GM13977 (cell line): ENCODE measurements around the gene CHST3.
A peak's percentile ranks its signal among the peaks of the same experiment; 100 is the strongest.
"Not testable (repeated sequence)": the region's sequence is repeated elsewhere in the genome, so short reads cannot be mapped to it uniquely, and the experiment has no call there.

Experiments
- DNase-seq: peaks from one replicate; pipeline ENCODE4 v3.0.0; 2012; ENCODE audit warnings: low spot score
- in situ Hi-C: fragments of 300-500 bp; cut with MboI; formaldehyde crosslinking; loops from one replicate; pipeline ENCODE4 v1.12.0; 2022; ENCODE audit warnings: low sequenced_read_pairs, low pct_unique_long_range_greater_than_20kb, mixed read lengths, inconsistent platforms; ENCODE audit not compliant: unreplicated experiment
- TF ChIP-seq, protein P1 (sequence below): IDR thresholded peaks from 2 replicates; pipeline ENCODE4 v1.5.1; 2012; ENCODE audit warnings: mild to moderate bottlenecking, control low read depth; ENCODE audit not compliant: insufficient read depth; ENCODE audit errors: extremely low read depth, missing control alignments

The CHST3 gene

DNA sequence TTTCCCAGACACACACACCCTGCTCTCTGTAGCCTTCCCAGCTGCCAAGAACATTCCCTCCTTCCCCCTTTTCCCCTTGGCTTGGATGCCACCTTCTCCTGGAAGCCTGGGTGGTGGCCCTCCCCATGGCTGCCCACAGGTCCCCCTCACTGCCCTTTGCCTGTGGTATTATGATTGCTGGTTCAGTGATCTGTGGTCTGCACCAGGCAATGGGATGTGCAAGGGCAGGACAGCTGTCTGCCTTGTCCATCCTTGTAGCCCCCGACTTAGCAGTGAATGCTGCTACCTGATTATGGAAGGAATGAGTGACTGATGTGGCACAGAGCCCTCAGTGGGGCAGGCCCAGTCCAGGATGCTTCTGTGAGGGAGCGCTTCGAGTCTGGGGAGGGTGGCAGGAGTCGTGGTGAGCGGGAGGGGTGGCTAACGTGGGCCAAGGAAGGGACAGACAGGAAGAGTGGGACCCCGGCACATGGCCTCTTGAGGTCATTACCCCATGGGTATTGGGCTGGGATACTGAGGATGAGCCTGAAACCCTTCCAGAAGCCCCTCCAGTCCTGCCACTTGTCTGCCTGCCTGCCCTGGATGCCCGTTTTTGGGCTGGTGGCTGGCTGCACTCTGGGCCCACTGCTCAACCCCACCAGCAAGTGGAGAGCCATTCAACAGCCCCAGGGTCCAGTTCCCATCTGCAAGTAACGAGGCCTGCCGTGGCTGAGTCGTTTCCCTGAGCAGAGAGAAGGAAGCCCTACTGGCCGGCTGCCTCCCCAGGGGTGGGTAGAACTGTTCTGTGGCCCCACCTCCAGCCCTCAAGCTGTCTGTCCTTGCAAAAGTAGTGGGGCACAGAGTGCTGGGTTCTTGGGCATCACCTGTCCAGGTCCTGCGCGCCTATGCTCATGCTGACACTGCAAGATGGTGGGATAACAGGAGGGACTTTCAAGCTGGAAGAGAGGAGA lies 8.8 kb downstream of the CHST3 start:
- in situ Hi-C loops: no loop called here
- TF ChIP-seq, protein P1, sequence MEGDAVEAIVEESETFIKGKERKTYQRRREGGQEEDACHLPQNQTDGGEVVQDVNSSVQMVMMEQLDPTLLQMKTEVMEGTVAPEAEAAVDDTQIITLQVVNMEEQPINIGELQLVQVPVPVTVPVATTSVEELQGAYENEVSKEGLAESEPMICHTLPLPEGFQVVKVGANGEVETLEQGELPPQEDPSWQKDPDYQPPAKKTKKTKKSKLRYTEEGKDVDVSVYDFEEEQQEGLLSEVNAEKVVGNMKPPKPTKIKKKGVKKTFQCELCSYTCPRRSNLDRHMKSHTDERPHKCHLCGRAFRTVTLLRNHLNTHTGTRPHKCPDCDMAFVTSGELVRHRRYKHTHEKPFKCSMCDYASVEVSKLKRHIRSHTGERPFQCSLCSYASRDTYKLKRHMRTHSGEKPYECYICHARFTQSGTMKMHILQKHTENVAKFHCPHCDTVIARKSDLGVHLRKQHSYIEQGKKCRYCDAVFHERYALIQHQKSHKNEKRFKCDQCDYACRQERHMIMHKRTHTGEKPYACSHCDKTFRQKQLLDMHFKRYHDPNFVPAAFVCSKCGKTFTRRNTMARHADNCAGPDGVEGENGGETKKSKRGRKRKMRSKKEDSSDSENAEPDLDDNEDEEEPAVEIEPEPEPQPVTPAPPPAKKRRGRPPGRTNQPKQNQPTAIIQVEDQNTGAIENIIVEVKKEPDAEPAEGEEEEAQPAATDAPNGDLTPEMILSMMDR: no peak
- peak; percentile 7 for DNase-seq

DNA sequence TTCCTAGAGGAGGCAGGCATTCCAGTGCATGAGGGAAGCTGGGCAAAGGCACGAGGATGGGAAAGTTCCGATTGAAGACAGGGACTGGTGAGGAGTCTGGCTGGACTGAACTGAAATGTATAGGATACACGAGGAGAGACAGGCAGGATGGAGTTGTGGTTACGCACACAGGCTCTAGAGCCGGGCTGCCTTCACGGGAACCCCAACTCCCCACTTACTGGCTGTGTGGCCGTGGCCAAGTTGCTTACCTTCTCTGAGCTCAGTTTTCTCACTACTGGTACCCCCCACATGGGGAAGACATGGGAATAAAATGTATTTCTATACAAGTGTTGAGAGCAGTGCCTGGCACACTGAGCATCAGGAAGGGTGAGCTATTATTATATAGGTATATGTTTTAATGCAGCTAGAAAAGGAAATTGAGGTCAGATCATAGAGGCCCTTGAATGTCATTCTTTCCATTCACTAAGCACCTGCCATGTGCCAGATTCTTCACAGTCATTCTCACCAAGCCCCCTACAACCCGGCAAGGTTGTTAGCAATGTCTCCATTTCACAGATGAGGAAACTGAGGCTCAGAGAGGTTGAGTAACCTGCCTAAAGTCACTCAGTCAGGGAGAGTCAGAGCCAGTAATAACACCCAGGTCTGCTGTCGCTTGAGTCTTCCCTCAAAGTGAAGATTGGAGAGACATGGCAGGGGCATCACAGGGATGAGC lies 9.7 kb downstream of the CHST3 start:
- DNase-seq: peak; percentile 9
- TF ChIP-seq, protein P1: no peak
- in situ Hi-C loops: no loop called here

DNA sequence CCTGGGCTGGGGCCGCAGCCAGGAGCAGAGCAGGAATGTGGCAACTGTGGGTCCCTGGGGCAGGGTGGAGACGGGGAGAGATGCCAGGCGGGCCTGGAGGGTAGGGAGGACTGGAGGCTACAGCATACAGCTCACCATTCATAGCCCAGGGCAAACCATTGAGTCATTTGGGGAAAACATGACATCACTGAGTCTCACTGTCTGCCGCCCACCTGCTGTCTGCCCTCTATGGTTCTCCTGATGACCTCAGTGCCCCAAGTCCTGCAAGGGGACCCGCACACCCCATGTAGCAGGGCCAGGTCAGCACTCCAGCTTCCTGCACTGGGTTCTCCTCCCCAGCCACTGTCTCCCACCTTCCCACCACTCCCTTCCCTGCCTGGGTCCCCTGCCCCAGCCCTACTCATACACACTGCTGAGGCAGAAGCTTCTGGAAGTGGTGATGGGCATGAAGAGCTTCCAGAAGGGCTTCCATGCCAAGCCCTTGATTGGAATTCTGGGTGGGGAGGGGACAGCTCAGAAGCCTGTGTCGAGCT lies 10.4 kb downstream of the CHST3 start:
- in situ Hi-C loops: no loop called here
- TF ChIP-seq, protein P1: no peak
- DNase-seq: peak; percentile 75

DNA sequence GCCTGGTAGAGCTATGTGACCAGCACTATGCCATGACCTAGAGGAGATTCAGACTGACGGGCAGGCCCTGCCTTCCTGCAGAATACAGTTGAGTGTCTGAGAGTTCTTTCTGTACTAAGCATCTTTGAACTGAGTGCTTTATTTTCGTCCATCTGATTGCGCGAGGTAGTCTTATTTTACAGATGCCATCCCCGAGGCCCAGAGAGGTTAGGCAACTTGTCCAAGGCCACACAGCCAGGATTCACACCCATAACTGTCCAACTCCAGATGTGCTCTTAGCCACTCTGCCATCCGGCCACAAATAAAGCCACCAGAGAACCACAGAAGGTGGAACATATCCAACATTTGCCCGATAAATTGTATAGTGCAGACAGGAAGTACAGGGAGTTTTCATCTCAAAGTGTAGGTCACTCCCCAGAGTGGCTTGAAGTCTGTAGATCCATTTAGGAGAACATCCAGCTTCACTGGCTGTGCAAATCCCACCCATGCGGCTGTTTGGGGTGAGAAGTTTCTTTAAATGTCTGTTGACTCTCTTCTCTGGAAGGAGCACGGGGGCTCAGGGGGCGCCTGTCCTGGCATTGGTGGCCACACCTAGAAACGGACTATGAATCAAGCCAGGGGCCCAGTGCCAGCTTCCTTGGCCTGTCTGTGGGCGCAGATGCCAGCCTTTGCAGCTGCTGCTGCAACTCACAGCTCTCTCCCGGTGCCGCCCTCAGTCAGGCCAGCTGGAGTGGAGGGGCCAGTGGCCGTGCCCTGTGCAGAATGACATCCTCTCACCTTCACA lies 11.1 kb downstream of the CHST3 start:
- TF ChIP-seq, protein P1: no peak
- in situ Hi-C loops: no loop called here
- peak; percentile 4 for DNase-seq

DNA sequence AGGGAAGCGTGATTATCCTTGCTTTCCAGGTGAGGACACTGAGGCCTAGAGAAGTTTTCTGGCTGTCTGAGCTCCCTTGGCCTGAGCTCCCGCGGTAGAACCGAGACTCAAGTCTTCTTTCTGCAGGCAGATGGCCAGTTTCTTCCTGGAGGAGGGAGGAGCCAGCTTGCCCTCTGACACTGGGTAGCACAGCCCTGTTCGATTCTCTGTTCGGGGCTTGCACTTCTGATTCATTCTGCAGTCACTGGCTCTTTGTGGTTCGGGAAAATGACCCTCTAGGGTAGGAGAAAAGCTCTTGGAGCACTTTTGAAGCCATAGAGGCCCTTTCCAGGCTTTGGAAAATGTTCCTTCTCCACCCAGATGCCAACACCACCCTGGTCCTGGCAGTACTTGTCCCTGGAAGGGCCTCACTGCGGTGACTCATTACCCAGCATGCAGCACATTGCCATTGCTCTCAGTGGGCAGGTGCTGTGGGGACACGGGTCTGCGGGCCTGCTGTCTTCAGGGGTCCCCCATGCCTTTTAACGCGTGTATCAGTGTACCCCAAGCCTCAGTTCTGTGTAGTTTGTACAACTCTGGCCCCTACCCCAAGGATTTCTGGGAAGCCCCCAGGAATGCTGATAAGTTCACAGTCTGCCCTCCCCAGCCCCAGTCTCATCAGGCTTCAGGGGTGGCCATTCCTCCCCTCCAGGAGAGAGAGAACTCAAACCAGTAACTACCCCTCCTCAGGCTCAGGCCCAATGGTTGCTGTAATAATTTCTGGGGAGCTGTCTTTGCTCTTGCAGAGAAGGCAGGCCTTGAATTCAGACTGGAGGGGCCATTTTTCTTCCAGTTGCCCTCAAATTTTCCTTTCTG lies 11.9 kb downstream of the CHST3 start:
- in situ Hi-C loops: no loop called here
- TF ChIP-seq, protein P1: no peak
- DNase-seq: peak; percentile 10

DNA sequence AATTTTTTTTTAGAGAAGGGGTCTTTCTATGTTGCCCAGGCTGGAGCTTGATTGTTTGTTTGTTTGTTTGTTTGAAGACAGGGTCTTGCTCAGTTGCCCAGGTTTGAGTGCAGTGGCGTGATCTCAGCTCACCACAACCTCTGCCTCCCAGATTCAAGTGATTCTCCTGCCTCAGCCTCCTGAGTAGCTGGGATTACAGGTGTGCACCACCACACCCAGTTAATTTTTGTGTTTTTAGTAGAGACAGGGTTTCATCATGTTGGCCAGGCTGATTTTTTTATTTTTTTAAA lies 13.4 kb downstream of the CHST3 start:
- DNase-seq, in situ Hi-C loops: not testable (repeated sequence)
